NCI-H748 (cell line): ENCODE results near the gene AGPAT2.

Source experiments
- DNase-seq: peaks from one replicate; lab custom pipeline; 2025; ENCODE audit not compliant: unreplicated experiment; lab: John Stamatoyannopoulos, UW

AGPAT2 gene

DNA sequence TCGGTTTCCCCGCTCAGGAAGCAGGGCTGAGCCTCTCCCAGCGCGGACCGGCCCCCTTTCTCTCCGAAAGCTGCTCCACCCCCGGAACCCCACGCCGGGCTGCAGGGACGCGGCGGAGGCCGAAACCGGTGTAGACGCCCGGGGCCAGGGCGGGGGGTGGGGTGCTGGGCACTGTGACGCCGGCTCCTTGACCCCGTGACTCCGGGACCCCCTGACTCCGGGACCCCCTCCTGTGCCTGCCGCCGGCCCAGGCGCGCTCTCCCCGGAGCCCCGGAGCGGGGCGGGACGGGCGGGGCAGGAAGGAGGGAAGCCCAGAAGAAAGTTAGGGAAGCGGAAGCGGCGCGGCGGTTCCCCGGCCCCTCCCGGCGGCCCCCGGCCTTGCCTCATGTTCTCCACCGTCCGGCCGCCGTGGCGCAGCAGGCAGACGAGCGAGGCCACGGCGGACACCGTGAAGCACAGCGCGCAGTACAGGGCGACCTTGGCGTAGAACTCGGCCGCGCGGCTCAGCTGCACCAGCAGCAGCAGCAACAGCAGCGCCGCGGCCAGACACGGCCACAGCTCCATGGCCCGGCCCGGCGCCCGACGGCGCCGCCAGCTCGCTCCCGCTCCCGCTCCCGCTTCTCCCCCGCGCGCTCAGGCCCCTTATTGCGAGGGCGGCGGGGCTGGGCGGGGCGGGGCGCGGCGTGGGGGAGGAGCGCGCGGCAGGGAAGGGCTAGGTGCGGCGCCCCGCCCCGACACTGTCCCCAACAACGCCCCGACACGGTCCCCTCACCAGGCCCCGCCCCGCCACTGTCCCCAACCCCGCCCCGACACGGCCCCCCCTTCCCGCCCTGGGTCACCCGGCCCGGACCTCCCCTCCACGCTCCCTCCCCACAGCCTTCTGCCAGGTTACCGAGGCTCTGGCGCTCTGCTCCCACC, at the start of gene AGPAT2:
AGPAT2 (minus strand) TSS at position 664 of the 918 bp plus-strand sequence; CDS start at position 564, 100 bp downstream.
- peak; percentile 75 for DNase-seq

DNA sequence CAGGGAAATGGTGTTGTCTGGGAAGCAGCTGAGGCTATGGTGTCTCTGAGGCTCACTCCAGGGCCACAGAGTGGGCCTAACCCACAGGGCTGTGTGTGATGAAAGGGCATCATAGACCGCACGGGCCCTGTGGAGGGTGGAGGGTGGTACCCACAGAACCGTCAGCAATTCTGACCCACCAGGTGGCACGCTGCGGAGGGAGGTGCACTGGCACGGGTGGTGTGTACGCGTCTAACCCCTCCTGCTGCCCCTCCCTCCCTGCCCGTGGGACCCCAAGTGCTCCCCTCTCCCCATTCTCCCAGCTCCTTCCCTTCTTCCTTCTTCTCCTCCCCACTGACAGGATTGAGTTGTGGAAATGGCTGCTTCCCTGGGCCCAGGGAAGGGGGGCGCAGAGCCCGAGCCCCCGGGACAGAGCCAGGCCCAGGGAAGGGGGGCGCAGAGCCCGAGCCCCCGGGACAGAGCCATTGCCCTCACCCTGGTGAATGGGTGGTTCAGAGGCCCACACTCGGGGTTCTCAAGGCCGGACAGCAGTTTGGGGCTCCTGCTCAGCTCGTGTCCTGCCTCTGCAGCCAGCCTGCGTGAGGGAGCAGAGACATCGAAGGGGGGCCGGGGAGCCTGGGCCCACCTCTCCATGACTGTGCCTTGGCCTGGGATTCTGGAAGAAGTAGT, 48.7 kb upstream of the AGPAT2 start:
- DNase-seq, result no peak

DNA sequence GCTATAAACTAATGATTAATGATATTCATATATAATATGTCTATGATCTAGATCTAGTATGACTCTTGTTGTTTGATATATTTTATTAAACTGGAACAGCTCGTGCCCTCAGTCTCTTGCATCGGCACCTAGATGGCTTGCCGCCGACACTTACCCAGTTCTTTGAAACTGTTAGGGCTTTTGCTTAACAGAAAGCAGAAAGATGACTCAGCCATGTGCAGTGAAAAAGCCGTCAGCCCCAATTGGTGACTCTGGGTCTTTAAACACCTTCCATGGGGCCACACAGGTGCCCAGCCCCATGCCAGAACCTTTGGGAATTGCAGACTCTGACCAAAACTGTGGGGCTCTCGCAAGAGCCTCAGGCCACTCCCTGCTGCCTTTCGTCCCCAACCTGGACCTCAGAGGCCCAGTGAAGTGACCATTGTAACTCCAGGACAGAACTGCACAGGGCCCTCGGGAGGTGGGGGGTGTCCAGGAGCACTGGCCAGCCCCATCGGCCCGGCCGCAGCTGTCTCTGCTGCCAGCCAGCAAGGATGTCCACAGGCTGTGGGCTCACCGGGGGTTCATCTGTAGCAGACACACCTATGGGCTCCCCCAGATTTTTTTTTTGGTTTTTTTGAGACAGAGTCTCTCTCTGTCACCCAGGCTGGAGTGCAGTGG, 47.7 kb upstream of the AGPAT2 start:
- DNase-seq, result no peak

DNA sequence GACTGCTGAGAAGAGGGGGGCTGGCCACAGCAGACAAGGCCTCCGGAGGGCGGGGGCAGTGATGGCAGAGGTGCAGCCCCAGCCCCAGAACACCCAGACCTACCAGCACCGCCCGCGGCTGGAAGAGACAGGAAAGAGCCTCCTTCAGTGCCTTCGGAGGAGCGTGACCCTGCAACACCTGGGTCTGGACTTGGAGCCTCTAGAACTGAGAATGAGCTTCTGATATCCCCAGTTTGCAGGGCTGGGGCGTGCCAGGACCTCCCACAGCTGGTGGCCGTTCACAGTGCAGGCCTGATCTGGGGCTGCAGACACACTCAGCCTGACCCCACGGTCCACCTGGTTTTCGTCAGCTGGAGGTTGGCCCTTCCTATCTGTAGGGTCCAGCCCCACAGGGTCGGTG, 46.4 kb upstream of the AGPAT2 start:
- no peak for DNase-seq

DNA sequence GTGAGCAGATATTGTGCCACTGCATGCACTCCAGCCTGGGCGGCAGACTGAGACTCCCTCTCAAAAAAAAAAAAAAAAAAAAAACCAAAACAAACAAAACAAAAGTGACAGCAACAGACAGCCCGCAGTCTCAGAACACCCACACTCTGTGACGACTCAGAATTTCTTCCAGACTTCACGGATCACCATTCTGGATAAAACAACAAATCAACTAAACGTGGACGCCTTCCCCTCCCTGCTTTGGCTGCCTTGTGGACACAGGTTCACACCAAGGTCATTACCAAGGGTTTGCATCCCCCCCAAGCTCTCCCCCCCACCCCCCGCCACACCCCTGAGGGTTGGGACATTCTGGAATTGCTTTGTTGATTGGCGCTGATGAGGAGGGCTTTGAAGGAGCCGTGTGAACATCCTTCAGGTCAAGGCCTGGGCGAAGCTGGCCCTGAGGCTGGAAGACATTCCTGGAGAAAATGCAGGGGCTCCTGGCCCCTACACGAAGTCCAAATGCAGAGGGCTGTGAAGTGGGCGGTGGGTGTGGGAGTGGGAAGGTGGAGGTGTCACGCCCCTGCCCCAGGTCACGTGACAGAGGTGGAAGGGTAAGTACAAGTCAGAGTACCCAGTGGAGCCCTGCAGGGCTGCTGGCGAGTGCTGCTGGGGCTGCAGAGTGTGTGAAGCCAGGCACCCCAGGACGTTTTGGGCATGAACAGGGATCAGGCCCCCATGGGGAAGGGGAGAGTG, 45.4 kb upstream of the AGPAT2 start:
- no peak for DNase-seq

DNA sequence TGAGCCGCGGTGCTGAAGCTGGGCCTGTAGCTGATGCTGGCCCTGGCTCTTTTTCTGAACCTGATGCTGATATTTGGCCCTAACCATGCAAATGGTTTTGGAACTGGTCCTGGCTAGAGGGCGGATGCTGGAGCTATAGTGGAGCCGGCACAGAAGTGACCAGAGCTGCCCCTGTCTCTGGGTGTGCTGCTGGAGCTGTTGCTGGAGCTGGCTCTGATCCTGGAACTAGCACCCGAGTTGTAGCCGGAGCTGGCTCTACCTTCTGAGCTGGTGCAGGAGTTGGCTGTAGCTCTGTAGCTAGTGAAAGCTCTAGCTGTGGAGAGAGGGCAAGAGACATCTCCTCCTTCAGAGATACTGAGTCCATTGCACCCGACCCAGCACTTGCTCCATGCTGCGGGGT, 42.7 kb upstream of the AGPAT2 start:
- no peak for DNase-seq

DNA sequence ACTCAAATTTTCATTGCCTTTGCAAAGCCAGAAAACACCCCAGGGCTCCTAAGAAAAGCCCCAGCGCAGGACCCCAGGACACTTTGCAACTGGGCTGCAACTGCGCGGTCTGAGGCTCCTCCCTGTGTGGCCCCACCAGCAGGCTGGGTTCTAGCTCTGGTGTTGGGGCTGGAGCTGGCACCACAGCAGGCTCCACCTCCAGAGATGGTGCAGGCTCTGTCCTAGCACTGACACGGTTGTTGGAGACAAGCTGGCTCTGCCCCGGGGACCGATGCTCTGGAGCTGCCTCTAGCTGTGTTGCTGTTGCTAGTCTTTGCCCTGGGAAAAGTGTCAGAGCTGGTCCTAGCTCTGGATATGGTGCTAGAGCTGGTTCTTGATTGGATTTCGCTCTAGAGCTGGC, 41.9 kb upstream of the AGPAT2 start:
- no peak for DNase-seq

DNA sequence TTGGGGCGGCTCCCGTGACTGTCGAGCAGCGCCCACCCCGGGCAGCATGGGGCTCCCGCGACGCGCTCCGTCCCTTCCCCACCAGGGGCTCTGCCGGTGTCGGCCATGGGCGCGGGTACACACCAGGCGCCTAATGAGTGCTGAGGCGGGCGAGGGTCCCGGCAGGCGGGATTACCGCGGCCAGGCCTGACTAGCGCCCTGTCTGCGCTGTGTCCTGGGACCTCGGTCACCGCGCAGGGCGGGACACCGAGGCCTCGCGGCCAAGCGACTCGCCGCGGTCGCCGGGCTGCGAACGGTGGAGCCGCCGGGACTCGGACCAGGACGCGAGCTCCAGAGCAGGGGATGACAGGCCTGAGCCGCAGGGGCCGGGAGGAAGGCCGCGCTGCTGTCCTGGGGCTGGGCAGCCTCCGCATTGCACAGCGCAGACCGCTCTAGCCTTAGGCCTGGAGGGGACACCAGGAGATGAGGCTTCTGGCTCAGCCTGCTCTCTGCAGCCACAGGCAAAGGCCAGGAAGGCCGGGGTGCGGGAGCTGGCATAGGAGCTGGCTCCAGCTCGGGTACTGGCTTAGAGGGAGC, 41.4 kb upstream of the AGPAT2 start:
- peak; percentile 35 for DNase-seq

DNA sequence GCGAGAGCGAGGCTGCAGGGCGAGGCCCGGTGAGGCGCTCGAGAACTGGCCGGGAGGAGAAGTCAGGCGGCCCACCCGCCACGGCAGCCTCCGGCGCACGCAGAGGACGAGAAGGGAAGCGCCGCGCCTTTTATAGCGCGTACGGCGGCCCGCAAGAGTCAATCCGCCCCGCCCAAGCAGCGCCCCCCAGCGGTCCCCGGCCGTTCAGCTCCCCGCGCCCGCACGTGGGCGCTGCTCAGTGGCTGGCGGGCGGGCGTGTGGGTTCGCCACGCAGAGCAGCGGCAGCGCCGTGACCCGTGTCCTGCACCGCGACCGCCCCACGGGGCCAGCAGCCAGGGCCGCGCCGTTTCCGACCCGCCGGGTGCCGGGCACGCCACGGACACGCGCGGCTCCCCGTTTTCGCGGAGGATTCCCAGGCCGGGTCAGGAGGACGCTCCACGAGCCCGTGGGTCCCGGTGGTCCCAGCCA, 40.9 kb upstream of the AGPAT2 start:
- DNase-seq, result peak; percentile 88

DNA sequence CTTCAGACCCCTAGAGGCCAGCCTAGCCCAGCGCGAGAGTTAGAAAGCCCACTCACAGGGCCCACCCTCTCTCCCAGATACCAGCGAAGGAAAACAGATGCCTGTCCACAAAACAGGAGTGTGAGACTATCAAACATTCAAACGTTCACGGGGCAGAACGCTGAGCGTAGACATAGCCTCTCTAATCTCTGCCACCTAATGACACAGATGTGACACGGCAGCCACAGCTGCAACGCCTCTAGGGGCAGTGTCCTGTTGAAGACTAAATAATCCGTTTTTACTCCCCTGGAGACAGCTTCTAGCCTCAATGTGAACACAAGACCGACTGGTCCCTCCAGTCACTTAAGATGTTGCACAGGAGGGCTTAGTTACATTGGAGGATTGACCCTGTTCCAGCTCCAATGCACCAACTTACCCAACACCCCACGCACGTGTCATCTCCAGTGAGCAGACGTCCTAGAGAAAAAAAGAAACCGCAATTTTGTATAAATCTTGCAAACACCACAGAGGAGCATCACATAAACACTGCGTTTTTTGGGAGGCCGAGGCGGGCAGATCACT, 39.5 kb upstream of the AGPAT2 start:
- no peak for DNase-seq

DNA sequence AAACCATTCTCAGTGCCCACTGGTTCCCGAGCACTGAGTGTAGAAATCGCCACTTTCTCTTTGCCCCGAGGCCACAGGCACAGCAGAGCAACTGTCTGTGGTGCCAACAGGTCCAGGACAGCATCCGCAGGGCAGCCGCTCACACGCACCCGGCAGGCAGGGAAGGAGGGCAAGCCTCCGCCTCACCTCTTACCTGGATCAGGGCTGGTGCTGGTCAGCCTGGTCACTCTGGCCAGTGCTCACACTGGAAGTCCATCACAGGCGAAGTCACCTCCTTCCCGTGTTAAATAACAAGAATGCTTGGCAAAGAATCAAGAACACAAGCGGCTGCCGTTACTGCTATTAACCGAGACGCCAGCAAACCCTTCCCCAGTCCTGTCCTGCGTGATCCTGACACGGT, 38.9 kb upstream of the AGPAT2 start:
- DNase-seq, result no peak

DNA sequence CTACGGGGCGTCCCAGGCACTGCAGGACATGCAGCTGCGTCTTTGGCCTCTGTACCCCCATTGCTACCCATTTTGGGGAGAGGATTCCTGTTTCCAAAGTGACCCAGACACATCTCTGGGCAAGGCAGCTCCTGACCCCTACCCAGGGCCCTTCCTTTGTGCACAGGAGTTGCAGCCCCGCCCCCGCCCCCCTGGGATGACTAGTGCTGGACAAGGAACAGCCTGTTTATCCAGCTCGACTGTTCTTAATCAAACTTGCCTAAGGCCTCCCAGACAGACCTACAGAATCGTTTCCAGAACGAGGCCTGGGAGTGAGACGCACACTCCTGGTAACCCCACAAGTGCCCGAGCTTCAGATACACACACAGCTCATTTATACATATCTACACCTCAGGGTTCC, 38.4 kb upstream of the AGPAT2 start:
- DNase-seq, result no peak

DNA sequence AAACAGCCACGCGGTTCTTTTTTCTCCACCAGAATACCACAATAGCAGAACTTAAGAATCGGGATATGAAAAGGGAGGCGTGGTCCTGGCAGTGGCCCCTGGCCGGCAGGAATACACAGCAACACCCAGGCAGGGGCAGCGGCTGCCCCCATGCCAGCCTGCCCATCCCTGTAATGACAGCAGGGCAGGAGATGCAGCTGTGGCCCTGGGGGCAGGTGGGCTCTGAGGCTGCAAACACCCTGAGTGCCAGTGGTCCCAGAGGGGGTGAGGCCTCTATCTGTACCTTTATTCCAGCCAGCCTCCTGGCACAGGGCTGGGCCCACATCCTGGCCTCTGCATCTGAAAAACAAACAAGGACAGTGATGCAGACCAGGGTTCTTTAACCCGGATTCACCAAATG, 37.5 kb upstream of the AGPAT2 start:
- no peak for DNase-seq

DNA sequence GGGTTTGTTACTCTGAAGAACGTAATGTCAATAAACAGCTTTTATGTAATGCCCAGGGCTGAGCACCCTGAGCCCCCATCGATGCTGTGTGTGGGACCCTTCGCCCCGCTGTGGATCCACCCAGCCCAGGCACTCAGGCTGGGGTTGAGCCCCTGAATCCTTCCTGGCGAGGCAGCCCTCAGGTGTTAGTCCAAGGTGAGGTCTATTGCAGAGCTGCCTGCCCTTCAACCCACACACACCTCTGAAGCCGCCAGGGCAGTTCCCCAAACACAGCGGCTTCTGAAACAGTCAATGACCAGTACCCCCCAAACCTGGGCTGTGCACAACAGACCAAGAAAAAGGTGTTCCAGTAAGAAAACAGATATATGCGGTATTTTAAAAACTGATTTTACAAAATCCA, 36.7 kb upstream of the AGPAT2 start:
- DNase-seq, result no peak

DNA sequence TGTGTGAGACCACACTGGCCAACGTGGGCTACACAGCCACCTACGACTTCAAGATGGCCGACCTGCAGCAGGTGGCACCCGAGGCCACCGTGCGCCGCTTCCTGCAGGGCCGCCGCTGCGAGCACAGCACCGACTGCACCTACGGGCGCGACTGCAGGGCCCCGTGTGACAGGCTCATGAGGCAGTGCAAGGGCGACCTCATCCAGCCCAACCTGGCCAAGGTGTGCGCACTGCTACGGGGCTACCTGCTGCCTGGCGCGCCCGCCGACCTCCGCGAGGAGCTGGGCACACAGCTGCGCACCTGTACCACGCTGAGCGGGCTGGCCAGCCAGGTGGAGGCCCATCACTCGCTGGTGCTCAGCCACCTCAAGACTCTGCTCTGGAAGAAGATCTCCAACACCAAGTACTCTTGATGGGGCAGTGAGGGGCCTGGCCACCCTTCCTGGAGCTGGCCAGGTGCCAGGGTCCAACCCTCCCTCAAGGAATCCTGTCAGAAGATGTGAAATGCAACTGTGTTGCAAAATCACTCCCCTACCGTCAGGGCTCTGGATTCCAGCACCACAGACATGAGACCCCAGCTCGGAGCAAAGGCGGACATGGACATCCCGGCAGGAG, 36.2 kb upstream of the AGPAT2 start:
- DNase-seq, result no peak

DNA sequence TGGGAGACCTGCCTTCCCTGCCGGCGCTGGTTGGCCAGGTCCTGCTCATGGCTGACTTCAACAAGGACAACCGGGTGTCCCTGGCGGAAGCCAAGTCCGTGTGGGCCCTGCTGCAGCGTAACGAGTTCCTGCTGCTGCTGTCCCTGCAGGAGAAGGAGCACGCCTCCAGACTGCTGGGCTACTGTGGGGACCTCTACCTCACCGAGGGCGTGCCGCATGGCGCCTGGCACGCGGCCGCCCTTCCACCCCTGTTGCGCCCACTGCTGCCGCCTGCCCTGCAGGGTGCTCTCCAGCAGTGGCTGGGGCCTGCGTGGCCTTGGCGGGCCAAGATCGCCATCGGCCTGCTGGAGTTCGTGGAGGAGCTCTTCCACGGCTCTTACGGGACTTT, 35.7 kb upstream of the AGPAT2 start:
- no peak for DNase-seq

DNA sequence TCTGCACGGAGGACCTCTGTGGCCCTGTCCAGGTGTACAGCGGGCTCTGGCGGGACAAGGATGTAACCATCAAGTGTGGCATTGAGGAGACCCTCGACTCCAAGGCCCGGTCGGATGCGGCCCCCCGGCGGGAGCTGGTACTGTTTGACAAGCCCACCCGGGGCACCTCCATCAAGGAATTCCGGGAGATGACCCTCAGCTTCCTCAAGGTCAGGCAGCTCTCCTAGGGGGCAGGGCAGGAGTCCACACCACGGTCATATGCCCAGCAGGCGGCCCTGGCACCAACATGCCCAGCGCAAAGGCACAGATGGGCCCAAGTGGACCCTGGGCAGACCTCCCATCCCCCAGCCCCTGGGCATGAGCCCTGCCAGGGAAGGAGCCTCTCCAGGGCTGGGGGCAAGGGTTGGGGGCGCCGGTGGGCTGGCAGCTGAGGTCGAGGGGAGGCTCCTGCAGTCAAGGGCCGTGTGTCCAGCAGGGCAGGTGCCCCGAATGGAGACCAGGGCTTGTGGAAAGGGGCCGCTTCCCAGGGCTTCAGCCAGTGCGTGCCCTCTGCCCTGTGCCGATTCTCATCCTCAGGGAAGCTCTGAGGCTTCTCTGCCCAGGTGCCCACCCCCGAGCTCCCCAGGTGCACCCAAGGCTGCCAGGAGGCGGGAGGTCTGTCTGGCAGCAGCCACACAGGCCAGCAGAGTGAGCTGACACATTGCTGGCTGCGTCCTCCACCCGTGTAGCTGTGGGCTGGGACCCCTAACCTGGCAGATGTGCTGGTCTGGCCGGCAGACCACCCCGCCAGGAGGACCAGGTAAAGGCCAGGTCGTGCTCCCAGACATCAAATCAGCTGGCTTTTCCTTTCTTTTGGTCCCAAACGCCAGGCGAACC, 35.1 kb upstream of the AGPAT2 start:
- DNase-seq, result no peak

DNA sequence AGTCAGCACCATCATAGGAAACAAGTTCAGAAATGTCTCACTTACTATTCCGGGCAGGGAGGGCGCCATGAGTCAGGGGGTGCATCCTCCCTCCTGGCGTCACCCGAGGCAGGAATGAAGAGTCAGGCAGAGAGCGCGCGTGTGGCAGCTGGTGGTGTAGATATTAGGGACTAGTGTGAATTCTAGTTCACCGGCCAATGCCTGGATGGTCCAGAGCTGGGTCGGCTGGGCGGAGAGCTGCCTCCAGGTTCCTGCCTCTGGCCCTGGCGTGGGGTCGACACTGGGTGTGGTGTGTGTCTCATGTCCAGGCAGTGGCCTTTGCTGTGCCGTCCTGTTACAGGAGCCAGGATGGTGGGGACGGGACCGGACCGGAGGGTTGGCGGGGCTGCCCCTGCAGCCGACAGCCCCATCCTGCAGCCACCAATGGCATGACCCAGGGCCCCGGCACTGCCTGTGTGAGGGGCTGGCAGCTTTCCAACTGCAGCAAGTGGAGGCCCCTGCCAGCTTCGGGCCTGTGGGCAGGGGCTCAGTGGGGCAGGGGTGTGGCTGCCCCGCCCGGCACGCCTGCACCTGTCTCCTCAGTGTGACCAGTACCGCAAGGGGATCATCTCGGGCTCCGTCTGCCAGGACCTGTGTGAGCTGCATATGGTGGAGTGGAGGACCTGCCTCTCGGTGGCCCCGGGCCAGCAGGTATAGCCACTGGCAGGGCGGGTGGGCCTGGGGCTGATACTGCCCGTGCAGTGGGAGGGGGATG, 34.3 kb upstream of the AGPAT2 start:
- DNase-seq, result peak; percentile 49
